Measurements from ENCODE around the gene PTPN14.

Gene PTPN14

DNA sequence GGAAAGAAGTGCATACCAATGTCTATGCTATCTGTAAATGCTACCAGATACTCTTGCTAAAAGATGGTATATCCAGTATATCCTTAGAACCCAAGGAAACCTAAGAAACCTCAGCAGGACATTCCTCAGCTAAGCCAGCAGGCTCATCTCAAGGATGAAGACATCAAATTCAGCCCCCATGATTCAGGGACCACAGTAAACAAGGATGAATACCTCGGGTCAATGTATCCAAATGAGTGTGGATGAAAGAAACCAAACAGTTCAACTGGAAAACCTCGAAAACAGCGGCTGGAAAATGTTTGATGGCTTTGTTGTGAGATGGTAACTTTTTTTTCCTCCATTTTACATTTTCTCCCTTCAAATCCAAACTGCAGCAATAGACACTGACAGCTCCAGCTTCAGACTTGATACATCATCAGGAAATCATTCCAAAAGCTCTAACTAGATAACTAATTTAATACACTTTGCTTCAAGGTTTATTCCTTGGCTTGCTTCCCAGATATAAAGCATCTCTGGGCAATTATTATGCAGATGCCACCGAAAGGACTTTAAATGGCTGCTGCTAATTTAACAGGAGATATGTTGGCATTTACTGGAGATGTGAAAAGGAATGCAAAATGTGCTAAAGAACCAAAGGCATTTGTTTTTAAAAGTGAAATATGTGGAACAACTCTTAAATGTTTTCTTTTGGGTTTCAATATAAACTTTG, 196.8 kb downstream of the PTPN14 start:
- DNase-seq: no peak

GRCh38 chr1:214352838-214353237, 198.6 kb downstream of the PTPN14 start:
- DNase-seq: no peak

GRCh38 chr1:214351551-214352277, 199.7 kb downstream of the PTPN14 start:
- DNase-seq: no peak

DNA sequence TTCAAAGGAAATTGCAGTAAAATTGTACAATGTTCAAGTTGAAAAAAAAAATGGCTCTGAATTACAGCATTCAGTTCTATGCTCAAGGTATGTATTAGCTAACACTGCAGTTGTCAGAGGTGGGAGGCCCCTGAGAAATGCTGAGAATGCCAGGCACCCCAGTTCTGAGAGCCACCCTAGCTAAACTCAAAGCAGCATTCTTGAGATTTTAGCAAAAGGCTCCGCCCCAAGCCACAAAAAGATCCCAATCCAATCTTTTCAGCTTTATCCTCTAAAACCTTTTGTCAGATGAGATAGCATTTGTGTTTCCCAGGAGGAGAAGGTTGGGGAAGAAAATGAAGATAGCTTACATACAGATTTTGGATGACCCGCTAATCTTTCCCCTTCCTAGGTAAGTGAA, 201.6 kb downstream of the PTPN14 start:
- DNase-seq: no peak

DNA sequence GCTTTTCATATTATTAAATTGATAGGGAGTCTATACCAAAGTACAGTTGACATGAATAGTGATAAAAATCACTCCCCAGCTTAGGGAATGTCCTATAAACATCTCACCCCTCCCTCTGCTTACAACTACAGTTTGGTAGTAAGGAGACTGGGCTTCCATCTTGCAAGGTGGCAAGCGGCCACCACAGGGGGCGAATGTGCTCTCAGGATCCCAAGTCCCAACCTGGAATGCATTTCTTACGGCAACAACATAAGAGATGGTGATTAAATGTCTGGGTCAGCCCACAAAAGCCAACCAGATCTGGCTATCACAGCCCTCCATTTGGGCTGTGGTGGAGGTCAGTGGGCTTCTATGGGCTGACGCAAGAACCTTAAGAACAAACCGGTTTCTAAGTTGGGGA, 202.4 kb downstream of the PTPN14 start:
- no peak for DNase-seq

DNA sequence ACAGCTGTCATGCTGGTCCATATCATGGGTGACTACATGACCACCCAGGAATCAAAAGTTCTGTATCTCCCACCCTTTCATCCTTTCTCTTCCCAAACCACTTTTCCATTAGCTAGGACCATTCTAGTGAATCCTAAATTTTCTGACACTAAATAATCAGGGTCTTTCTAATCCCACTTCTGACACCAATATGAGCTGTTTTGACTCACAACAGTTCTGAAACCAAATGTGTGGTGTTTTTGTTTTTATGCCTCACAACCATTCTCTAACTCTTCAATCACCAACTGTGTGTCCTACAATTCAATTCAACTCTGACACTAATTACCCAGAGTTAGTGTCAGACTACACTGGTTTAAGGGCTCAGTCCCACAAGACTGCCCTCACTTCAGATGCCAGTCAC, 206.5 kb downstream of the PTPN14 start:
- DNase-seq: no peak

- no peak for DNase-seq
Measured at GRCh38 chr1:214342525-214342924, 208.9 kb downstream of the PTPN14 start.

DNA sequence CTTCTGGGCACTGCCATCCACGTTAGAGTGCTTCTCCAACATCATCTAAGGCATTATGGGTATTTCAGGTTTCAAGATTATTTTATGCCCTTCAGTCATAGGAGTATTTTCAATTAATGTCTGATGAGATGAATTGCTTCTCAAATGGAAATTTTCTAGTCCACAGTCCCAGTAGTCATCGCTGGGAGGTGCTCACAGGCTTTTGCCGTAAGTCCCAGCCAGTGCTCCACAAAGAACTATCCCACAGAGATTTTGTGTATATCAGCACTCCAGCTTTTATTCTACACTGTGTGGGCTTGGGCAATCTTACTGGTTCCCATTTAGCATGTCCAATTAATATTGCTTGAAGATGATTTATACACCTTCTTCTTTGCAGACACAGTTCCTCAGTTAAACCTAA, 209.5 kb downstream of the PTPN14 start:
- DNase-seq: no peak

GRCh38 chr1:214341459-214341858, 209.9 kb downstream of the PTPN14 start:
- no peak for DNase-seq

DNA sequence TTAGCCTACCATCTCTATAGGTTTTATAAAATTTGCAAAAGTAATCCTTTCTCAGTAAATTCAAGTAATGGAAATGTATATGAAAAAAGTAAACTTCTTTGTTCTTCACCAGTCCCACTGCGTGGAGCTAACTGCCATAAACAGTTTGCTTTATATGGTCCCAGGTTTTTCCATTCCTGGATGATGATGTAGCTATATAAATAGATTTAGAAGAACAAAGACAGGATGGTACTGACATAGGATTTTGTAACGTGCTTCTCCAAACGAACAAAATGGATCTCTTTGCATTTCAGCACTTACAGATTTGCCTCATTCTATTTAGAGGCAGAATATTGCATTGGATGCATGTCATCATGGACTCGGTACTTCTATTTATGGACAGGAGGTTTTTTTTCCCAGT, 213.2 kb downstream of the PTPN14 start:
- no peak for DNase-seq

GRCh38 chr1:214337511-214337910, 213.9 kb downstream of the PTPN14 start:
- DNase-seq: no peak

- no peak for DNase-seq
Measured at GRCh38 chr1:214337015-214337414, 214.4 kb downstream of the PTPN14 start.

GRCh38 chr1:214335567-214335966, 215.8 kb downstream of the PTPN14 start:
- no peak for DNase-seq

GRCh38 chr1:214332946-214333798, 218.2 kb downstream of the PTPN14 start:
- DNase-seq: peak; percentile 15

GRCh38 chr1:214331827-214332423, 219.5 kb downstream of the PTPN14 start:
- peak; percentile 50 for DNase-seq

DNA sequence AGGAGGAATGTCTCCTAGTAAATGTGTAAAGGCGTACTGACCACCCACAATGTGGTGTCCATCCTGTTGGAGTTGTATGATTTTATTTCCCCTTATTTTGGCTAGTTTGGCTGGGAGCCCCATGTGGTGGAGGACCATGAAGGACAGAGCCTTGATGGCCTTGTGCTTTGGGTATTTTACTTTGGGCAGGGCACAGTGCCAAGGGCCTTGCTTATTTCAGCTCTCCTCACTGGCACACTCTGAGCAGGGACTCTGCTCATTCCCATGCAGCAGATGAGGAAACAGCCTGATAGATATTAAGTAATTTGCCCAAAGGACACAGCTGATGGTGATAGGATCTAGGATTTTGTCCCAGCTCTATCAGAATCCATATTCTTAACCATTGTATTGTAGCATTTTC, 220.2 kb downstream of the PTPN14 start:
- no peak for DNase-seq

DNA sequence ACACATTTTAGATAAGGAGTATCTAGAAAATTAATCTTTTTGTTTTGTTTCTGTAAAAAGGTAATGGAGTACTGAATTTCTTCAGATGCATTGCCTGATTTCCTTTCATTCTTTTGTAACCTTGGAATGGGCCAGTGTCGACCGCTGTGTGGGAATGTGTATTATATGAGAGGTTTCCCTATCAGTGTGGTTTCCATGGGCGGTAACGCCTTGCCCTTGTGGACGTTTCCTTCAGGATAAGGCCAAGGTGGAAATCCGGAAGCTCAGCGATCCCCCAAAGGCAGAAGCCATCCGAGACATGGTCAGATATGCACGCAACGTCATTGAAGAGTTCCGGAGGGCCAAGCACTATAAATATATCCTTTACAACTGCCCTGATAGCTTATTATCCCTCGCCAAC, 220.7 kb downstream of the PTPN14 start:
- DNase-seq: no peak

DNA sequence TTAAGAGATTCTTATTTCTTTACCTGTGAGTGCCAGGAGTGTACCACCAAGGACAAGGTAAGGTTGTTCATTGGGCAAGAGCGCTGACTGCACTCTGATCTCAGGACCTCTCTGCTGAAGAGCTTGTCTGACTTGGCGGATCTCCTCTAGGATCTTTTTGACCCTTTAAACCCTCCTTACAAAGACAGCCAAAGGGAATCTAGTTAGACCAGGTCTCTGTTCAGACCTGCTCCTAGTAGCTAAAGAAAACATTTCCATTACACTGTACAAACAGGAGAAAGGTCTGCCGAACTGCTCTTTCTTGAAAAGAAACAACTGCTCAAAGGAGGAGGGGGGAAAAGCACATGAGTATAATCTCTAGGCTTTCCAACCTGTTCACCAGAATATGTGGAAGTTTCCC, 221.2 kb downstream of the PTPN14 start:
- DNase-seq: no peak

- DNase-seq: no peak
Measured at GRCh38 chr1:214329470-214330220, 221.8 kb downstream of the PTPN14 start.

DNA sequence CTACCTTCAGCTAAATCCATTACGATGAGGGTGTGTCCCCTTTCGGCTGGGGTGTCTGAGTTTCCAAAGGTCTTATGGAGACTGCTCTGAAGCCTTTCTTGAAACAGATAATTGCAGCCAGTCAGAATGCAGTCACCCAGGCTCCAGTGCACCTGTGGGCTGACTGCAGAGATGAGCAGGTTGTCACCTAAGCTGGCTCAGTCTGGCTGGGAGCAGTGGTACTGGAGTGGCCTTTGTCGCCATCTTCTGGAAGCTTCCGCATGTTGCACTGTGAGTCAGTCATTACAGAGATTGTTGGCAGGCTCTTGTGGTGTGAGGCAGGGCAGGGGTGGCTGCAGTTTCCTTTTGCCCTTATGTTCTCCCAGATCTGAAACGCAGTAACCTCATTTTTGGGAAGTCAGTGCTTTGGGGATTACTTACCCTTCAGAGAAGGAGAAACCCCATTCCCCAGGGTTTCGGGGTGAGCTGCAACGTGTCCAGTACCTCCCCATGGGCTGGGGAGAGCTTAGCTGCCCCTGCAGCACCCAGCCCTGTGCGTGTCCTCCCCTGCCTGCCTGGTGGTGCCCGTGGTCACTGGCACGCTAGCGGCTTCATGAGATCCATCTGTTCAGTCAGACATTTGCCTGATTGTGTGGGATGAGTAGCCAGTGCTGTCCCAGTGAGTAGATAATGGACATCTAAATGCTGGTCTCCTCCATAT, 222.5 kb downstream of the PTPN14 start:
- DNase-seq: peak; percentile 71

- no peak for DNase-seq
Measured at GRCh38 chr1:214327514-214327913, 223.9 kb downstream of the PTPN14 start.

GRCh38 chr1:214326406-214326805, 225.0 kb downstream of the PTPN14 start:
- no peak for DNase-seq

Data from inflammatory macrophage treated with lipopolysaccharide for 4 hours (primary cell).